Measurements from ENCODE around the gene MAMLD1. TPM values are rescaled to one million over a fixed set of nuclear protein-coding genes. Genes with fewer than 3 reads are reported as not detected.
"Not testable (repeated sequence)": the region's sequence is repeated elsewhere in the genome, so short reads cannot be mapped to it uniquely, and the experiment has no call there.

MAMLD1 gene
- total RNA-seq, 2 donors from 2014 or later, result 7.9 to 8.3 TPM

DNA sequence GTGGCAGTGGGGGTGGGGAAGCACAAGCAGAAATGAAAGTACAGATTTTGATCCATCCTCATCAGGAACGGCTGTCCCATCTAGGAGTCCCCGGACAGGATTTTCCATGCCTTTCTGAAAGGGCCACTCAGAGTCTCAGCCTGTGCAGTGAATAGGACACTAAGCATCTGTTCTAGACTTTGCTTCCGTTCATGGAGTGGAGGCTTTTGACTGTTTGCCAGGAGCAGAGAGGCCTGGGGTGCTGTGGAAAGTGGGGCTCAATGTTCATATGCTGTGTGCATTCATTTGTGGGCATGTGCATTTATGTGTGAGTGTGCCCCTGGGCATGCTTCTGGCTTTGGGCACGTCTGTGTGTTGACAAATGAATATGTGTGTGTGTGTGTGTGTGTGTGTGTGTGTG lies 25.6 kb upstream of the MAMLD1 start:
- Histone ChIP-seq H3K27ac (no peak overlapping the region), H3K4me3 (no peak overlapping the region), H3K36me3 (no peaks in the 10 kb centered on the region), H3K9me3 (no peaks in the 10 kb centered on the region), H3K4me1 (ENCODE audit: control insufficient read depth in 1 of 2, low read depth in 2 of 2) (no peaks in the 10 kb centered on the region), H3K27me3 (replicated peaks; ENCODE audit: insufficient read depth) (no peaks in the 10 kb centered on the region)
- DNase-seq (ENCODE audit: low spot score) (no peak), ATAC-seq (ENCODE audit: insufficient number of reproducible peaks, low FRiP score, low read depth) (no peak)
- TF ChIP-seq, protein P1, sequence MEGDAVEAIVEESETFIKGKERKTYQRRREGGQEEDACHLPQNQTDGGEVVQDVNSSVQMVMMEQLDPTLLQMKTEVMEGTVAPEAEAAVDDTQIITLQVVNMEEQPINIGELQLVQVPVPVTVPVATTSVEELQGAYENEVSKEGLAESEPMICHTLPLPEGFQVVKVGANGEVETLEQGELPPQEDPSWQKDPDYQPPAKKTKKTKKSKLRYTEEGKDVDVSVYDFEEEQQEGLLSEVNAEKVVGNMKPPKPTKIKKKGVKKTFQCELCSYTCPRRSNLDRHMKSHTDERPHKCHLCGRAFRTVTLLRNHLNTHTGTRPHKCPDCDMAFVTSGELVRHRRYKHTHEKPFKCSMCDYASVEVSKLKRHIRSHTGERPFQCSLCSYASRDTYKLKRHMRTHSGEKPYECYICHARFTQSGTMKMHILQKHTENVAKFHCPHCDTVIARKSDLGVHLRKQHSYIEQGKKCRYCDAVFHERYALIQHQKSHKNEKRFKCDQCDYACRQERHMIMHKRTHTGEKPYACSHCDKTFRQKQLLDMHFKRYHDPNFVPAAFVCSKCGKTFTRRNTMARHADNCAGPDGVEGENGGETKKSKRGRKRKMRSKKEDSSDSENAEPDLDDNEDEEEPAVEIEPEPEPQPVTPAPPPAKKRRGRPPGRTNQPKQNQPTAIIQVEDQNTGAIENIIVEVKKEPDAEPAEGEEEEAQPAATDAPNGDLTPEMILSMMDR (IDR thresholded peaks at IDR 0.05), result no peak

DNA sequence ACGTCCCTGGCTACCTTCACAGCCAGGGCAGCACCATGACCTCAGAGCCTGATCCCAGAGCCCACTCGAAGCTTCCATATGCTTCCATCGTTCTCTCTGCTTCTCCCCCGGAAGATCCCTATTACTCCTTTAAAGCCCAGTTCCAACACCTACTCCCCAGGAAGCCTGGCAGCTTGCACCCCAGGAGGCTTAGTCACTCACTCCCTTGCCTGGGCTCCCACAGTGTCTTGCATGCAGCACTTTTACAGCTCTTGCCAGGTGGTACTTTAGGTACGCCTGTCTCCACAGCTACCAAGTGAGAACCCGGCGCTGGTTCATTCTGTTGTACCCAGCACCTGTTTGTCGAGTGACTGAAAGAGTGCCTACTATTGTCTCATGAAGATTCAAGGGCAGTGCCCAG lies 24.5 kb upstream of the MAMLD1 start:
- Histone ChIP-seq H3K36me3 (no peaks in the 10 kb centered on the region), H3K4me1 (ENCODE audit: control insufficient read depth in 1 of 2, low read depth in 2 of 2) (no peaks in the 10 kb centered on the region), H3K27ac (no peak overlapping the region), H3K27me3 (replicated peaks; ENCODE audit: insufficient read depth) (no peaks in the 10 kb centered on the region), H3K4me3 (no peak overlapping the region), H3K9me3 (no peaks in the 10 kb centered on the region)
- no peak for DNase-seq (ENCODE audit: low spot score)
- TF ChIP-seq, protein P1 (IDR thresholded peaks at IDR 0.05), result no peak
- no peak for ATAC-seq (ENCODE audit: insufficient number of reproducible peaks, low FRiP score, low read depth)

DNA sequence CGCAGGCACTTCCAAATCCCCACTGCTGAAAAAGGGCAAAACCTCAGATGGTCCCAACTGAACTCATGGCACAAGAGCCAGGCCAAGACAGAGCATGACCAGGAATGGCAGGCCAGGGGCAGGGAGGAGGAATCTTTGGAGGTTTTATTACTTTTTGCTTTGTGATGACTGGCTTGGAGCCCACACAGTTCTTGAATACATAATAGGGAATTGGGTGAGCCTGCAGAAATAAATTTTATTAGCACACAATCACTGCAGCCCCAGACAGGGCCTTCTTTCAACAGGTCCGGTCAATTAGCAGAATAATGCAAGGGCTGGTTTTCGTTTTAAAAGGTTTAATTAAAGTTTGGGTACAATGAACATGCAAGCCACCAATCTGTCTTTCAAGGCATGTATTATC lies 23.4 kb upstream of the MAMLD1 start:
- H3K27ac ChIP-seq, result no peak overlapping the region
- ATAC-seq (ENCODE audit: insufficient number of reproducible peaks, low FRiP score, low read depth), result no peak
- TF ChIP-seq, protein P1 (IDR thresholded peaks at IDR 0.05), result no peak
- no peak for DNase-seq (ENCODE audit: low spot score)
- no peaks in the 10 kb centered on the region for H3K9me3 ChIP-seq
- no peaks in the 10 kb centered on the region for H3K36me3 ChIP-seq
- H3K27me3 ChIP-seq (replicated peaks; ENCODE audit: insufficient read depth), result no peaks in the 10 kb centered on the region
- no peak overlapping the region for H3K4me3 ChIP-seq
- no peaks in the 10 kb centered on the region for H3K4me1 ChIP-seq (ENCODE audit: control insufficient read depth in 1 of 2, low read depth in 2 of 2)

DNA sequence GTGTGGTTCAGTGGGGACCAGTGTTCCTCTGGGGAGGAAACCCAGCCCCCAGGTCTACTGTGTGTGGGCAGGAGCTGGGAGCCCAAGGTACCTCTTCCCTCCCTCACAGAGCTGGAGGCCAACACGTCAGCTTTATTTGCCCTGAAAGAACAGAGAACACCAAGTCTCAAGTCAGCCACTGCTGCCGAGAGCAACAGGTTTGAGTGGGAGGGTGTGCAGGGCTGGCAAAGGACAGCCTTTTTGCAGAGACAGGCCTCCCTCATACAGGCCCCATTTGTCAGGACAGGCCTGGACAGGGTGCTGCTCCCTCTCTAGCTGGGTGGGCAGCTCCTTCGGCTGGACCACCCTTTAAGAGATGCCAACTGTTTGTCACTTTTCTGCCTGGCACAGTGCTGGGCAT lies 22.8 kb upstream of the MAMLD1 start:
- H3K9me3 ChIP-seq; H3K27me3 ChIP-seq (replicated peaks; ENCODE audit: insufficient read depth); H3K4me3 ChIP-seq; H3K4me1 ChIP-seq (ENCODE audit: control insufficient read depth in 1 of 2, low read depth in 2 of 2); H3K36me3 ChIP-seq; H3K27ac ChIP-seq; DNase-seq (ENCODE audit: low spot score); ATAC-seq (ENCODE audit: insufficient number of reproducible peaks, low FRiP score, low read depth): not testable (repeated sequence)

DNA sequence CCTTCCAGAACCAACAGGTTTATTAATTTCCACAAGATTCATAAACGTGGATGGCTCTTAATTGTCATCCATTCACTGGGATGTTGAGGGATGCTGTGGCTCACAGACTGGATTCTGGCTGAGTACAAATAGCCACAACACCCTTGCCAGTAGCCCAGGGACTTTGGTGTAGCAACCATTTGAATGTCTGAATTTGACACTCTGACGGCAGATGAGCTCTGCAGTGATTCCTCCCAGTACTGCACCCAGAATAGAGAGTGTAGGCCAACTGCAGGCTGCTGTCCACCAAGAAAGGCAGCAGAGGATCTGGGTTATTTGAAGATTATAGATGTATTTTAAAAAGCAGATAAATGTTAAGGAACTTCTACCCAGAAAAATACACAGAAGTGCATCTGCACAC lies 15.6 kb upstream of the MAMLD1 start:
- no peaks in the 10 kb centered on the region for H3K27me3 ChIP-seq (replicated peaks; ENCODE audit: insufficient read depth)
- TF ChIP-seq, protein P1 (IDR thresholded peaks at IDR 0.05), result no peak
- no peaks in the 10 kb centered on the region for H3K4me1 ChIP-seq (ENCODE audit: control insufficient read depth in 1 of 2, low read depth in 2 of 2)
- ATAC-seq (ENCODE audit: insufficient number of reproducible peaks, low FRiP score, low read depth), result no peak
- no peak overlapping the region for H3K27ac ChIP-seq
- H3K9me3 ChIP-seq, result no peaks in the 10 kb centered on the region
- no peak for DNase-seq (ENCODE audit: low spot score)
- no peak overlapping the region for H3K4me3 ChIP-seq
- H3K36me3 ChIP-seq, result no peaks in the 10 kb centered on the region

DNA sequence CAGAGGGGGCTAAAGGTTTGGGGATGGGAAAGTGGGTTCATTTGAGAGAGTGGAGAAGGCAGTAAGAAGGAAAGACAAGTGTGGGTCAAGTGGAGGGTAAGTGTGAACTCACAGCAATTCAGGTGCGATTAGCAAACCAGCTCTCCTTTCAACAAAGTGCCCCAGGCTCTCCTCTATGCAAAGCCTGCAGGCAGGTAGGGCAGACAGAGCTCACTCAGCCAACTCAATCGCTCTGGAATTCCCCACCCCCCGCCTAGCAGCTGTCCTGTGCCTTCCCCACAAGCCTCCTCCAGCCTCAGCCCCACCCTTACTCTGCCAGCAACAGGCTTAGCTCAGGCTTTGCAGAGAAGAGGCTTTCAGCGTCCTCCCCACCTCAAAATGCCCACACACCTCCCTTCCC lies 14.8 kb upstream of the MAMLD1 start:
- DNase-seq (ENCODE audit: low spot score) (no peak), ATAC-seq (ENCODE audit: insufficient number of reproducible peaks, low FRiP score, low read depth) (no peak)
- Histone ChIP-seq H3K4me3 (no peak overlapping the region), H3K27ac (no peak overlapping the region), H3K9me3 (no peaks in the 10 kb centered on the region), H3K4me1 (ENCODE audit: control insufficient read depth in 1 of 2, low read depth in 2 of 2) (no peaks in the 10 kb centered on the region), H3K36me3 (no peaks in the 10 kb centered on the region), H3K27me3 (replicated peaks; ENCODE audit: insufficient read depth) (no peaks in the 10 kb centered on the region)
- TF ChIP-seq, protein P1 (IDR thresholded peaks at IDR 0.05), result no peak

Data from thoracic aorta (tissue), 2 donors.